ENCODE data around the gene ANK2. TPM values are rescaled to one million over a fixed set of nuclear protein-coding genes. Genes with fewer than 3 reads are reported as not detected.

Gene ANK2
- total and polyA plus RNA-seq, 4 donors = 0.32 to 2.2 (median 1.0) TPM

- no peaks in the 10 kb centered on the region for H3K36me3 ChIP-seq (ENCODE audit: control insufficient read depth in 4 of 4, insufficient read depth in 3 of 4, low read depth in 1 of 4, low read length in 3 of 4)
- H3K4me3 ChIP-seq (ENCODE audit: low read depth in 1 of 3, low read length in 3 of 3) = no peak overlapping the region
- H3K9ac ChIP-seq (ENCODE audit: low read depth in 1 of 2, low read length in 2 of 2) = no peak overlapping the region
- peaks cover 0 to 2% (median 0%) of the 10 kb centered on the region in 4 donors for H3K27me3 ChIP-seq (ENCODE audit: control insufficient read depth in 4 of 4, insufficient read depth in 4 of 4, low read length in 3 of 4)
- no peak for DNase-seq (ENCODE audit: low spot score)
- H3K27ac ChIP-seq (ENCODE audit: low read depth in 1 of 2, low read length in 2 of 2) = no peak overlapping the region
- H3K9me3 ChIP-seq (ENCODE audit: control insufficient read depth in 4 of 4, low read length in 3 of 4) = no peaks in the 10 kb centered on the region
- WGBS = 59% methylated on average over 5 of the region's 5 CpGs
- no peaks in the 10 kb centered on the region for H3K4me1 ChIP-seq (ENCODE audit: control insufficient read depth in 4 of 4, insufficient read depth in 4 of 4, low read length in 3 of 4)
- no peak for TF ChIP-seq MAX (IDR thresholded peaks at IDR 0.05)
- no peak for TF ChIP-seq SP1 (IDR thresholded peaks at IDR 0.05)
- TF ChIP-seq FOXA2 (IDR thresholded peaks at IDR 0.05) = no peak
- no peak for TF ChIP-seq TAF1 (conservative IDR thresholded peaks at IDR 0.05)
- TF ChIP-seq NR2F2 (IDR thresholded peaks at IDR 0.05) = no peak
- TF ChIP-seq HNF4A (conservative IDR thresholded peaks at IDR 0.05) = no peak
- no peak for TF ChIP-seq GABPA (IDR thresholded peaks at IDR 0.05 in 1 of 2, conservative IDR thresholded peaks at IDR 0.05 in 1 of 2)
- TF ChIP-seq RAD21 (IDR thresholded peaks at IDR 0.05) = no peak
Measured at GRCh38 chr4:113094331-113094730, 44.9 kb downstream of the ANK2 start.

GRCh38 chr4:113094802-113095201, 45.3 kb downstream of the ANK2 start:
- Histone ChIP-seq H3K9ac (ENCODE audit: low read depth in 1 of 2, low read length in 2 of 2) (no peak overlapping the region), H3K27ac (ENCODE audit: low read depth in 1 of 2, low read length in 2 of 2) (no peak overlapping the region), H3K36me3 (ENCODE audit: control insufficient read depth in 4 of 4, insufficient read depth in 3 of 4, low read depth in 1 of 4, low read length in 3 of 4) (no peaks in the 10 kb centered on the region), H3K9me3 (ENCODE audit: control insufficient read depth in 4 of 4, low read length in 3 of 4) (no peaks in the 10 kb centered on the region), H3K27me3 (ENCODE audit: control insufficient read depth in 4 of 4, insufficient read depth in 4 of 4, low read length in 3 of 4) (peaks cover 0 to 2% (median 0%) of the 10 kb centered on the region in 4 donors), H3K4me3 (ENCODE audit: low read depth in 1 of 3, low read length in 3 of 3) (no peak overlapping the region), H3K4me1 (ENCODE audit: control insufficient read depth in 4 of 4, insufficient read depth in 4 of 4, low read length in 3 of 4) (no peaks in the 10 kb centered on the region)
- TF ChIP-seq EGR1 (IDR thresholded peaks at IDR 0.05; ENCODE audit: low read depth in 2 of 2) (no peak), MAX (IDR thresholded peaks at IDR 0.05) (no peak), ATF3 (IDR thresholded peaks at IDR 0.05) (no peak), CTCF (IDR thresholded peaks at IDR 0.05; ENCODE audit: low read depth, low read length, missing input control) (peak; percentile 72), JUND (IDR thresholded peaks at IDR 0.05) (no peak), TAF1 (conservative IDR thresholded peaks at IDR 0.05) (no peak), NR2F2 (IDR thresholded peaks at IDR 0.05) (no peak), SP1 (IDR thresholded peaks at IDR 0.05) (no peak), ZBTB33 (IDR thresholded peaks at IDR 0.05) (no peak), HNF4A (conservative IDR thresholded peaks at IDR 0.05) (no peak), RXRA (IDR thresholded peaks at IDR 0.05) (no peak), FOXA1 (IDR thresholded peaks at IDR 0.05) (no peak), RAD21 (IDR thresholded peaks at IDR 0.05) (peak; percentile 92 to 94), HNF4G (IDR thresholded peaks at IDR 0.05) (no peak), REST (IDR thresholded peaks at IDR 0.05) (no peak), FOXA2 (IDR thresholded peaks at IDR 0.05) (no peak)
- no peak for DNase-seq (ENCODE audit: low spot score)

All from liver (tissue), 9 donors.